Astrocyte (in vitro differentiated cells and primary cell): ENCODE results near the gene FHOD1. TPM values are rescaled to one million over a fixed set of nuclear protein-coding genes. Genes with fewer than 3 reads are reported as not detected.

Experiments
- DNase-seq: peaks from one replicate; pipeline ENCODE4 v3.0.0-alpha.2; 2010; ENCODE audit warnings: low read depth
- FAIRE-seq: peaks from 2 replicates; lab custom pipeline; 2011; peaks lifted over from hg19 to GRCh38; lab: Jason Lieb, UNC
- H2AFZ ChIP-seq: 2 replicates; pipeline ENCODE4 v1.6.0; 2012; ENCODE audit warnings: low read depth, low read length, inconsistent platforms
- H3K27ac ChIP-seq: 2 replicates; pipeline ENCODE4 v1.5.1; 2011; ENCODE audit warnings: low read depth, low read length, inconsistent platforms
- H3K27me3 ChIP-seq: 2 replicates; pipeline ENCODE4 v1.6.0; 2011; ENCODE audit warnings: low read length, inconsistent platforms; ENCODE audit not compliant: insufficient read depth
- H3K36me3 ChIP-seq: 2 replicates; pipeline ENCODE4 v1.5.1; 2011; ENCODE audit warnings: low read length, inconsistent platforms; ENCODE audit not compliant: insufficient read depth
- H3K4me1 ChIP-seq: 2 replicates; pipeline ENCODE4 v1.5.1; 2011; ENCODE audit warnings: low read length, inconsistent platforms; ENCODE audit not compliant: insufficient read depth
- H3K4me2 ChIP-seq: 2 replicates; pipeline ENCODE4 v1.6.0; 2012; ENCODE audit warnings: low read length, inconsistent platforms
- H3K4me3 ChIP-seq: 2 replicates; pipeline ENCODE4 v1.5.1; 2011; ENCODE audit warnings: low read depth, mild to moderate bottlenecking, low read length, inconsistent platforms; ENCODE audit not compliant: insufficient read depth
- H3K79me2 ChIP-seq: 2 replicates; pipeline ENCODE4 v1.6.0; 2012; ENCODE audit warnings: mild to moderate bottlenecking, low read length, inconsistent platforms; ENCODE audit not compliant: insufficient read depth
- H3K9ac ChIP-seq: 2 replicates; pipeline ENCODE4 v1.6.0; 2012; ENCODE audit warnings: mild to moderate bottlenecking, low read length, inconsistent platforms
- H3K9me3 ChIP-seq: 2 replicates; pipeline ENCODE4 v1.5.1; 2012; ENCODE audit warnings: low read depth, mild to moderate bottlenecking, low read length, inconsistent platforms; ENCODE audit not compliant: insufficient read depth
- H4K20me1 ChIP-seq: 2 replicates; pipeline ENCODE4 v1.6.0; 2012; ENCODE audit warnings: low read length, inconsistent platforms; ENCODE audit not compliant: insufficient read depth
- H3K27ac Mint-ChIP-seq: one replicate; pipeline ENCODE4 v1.8.0; 2021; ENCODE audit warnings: mild to moderate bottlenecking, mixed read lengths; ENCODE audit not compliant: unreplicated experiment
- H3K27me3 Mint-ChIP-seq: one replicate; pipeline ENCODE4 v1.8.0; 2021; ENCODE audit warnings: low read depth, mixed read lengths; ENCODE audit not compliant: unreplicated experiment
- H3K36me3 Mint-ChIP-seq: one replicate; pipeline ENCODE4 v1.8.0; 2021; ENCODE audit warnings: low read depth, mixed read lengths; ENCODE audit not compliant: unreplicated experiment
- H3K4me1 Mint-ChIP-seq: one replicate; pipeline ENCODE4 v1.8.0; 2021; ENCODE audit warnings: low read depth, mixed read lengths; ENCODE audit not compliant: unreplicated experiment
- H3K4me3 Mint-ChIP-seq: one replicate; pipeline ENCODE4 v1.8.0; 2021; ENCODE audit warnings: mild to moderate bottlenecking, moderate library complexity, mixed read lengths; ENCODE audit not compliant: unreplicated experiment
- H3K9me3 Mint-ChIP-seq: one replicate; pipeline ENCODE4 v1.8.0; 2021; ENCODE audit warnings: mild to moderate bottlenecking, mixed read lengths; ENCODE audit not compliant: unreplicated experiment
- EZH2 ChIP-seq: IDR thresholded peaks from 2 replicates; pipeline ENCODE4 v1.6.1; 2012; ENCODE audit warnings: mild to moderate bottlenecking, low read length, inconsistent platforms; ENCODE audit not compliant: insufficient read depth
- total RNA-seq: library from RNA; stranded (reverse); gene quantifications from 2 replicates; pipeline ENCODE4 v1.2.1, GENCODE V29; 2021
- TF ChIP-seq, protein P1 (sequence below): IDR thresholded peaks from 2 replicates; pipeline ENCODE4 v1.5.1; 2011; ENCODE audit warnings: low read depth, mild to moderate bottlenecking, inconsistent platforms, low read length, moderate library complexity; ENCODE audit not compliant: insufficient read depth

FHOD1 gene
- total RNA-seq, 1 donor from 2014 or later = 38.1 TPM

DNA sequence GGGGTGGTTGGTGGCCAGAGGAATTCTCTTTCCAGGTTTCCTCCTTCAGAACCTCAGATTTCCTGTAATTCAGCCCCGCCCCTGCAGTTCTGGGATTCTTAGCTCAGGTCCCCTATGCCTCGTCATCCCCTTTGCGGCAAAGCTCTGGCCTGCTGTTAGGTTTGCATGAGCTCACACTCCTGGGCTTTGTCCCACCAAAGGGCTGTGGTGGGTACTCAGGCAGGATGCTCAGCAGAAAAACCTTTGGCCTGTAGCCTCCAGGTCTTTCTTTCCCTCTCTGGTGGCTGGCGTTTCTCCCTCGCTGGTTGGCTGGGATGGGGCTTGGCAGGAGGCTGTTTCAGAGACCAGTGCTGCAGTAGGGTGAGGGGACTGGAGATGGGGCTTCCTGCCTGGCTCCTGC, 22.5 kb upstream of the FHOD1 start:
- FAIRE-seq = no peak
- H3K27ac Mint-ChIP-seq = no peak overlapping the region
- Histone ChIP-seq H4K20me1 (no peaks in the 10 kb centered on the region), H3K27ac (peak overlapping the region; percentile 54), H2AFZ (no peak overlapping the region), H3K9ac (peak overlapping the region; percentile 43), H3K4me2 (peak overlapping the region; percentile 49), H3K36me3 (no peaks in the 10 kb centered on the region), H3K4me1 (peaks cover 25% of the 10 kb centered on the region), H3K27me3 (no peaks in the 10 kb centered on the region), H3K9me3 (no peaks in the 10 kb centered on the region), H3K4me3 (no peak overlapping the region), H3K79me2 (no peaks in the 10 kb centered on the region)
- peaks cover 2% of the 10 kb centered on the region for H3K36me3 Mint-ChIP-seq
- peaks cover 11% of the 10 kb centered on the region for H3K4me1 Mint-ChIP-seq
- no peak overlapping the region for H3K4me3 Mint-ChIP-seq
- H3K9me3 Mint-ChIP-seq = no peaks in the 10 kb centered on the region
- TF ChIP-seq, protein P1, sequence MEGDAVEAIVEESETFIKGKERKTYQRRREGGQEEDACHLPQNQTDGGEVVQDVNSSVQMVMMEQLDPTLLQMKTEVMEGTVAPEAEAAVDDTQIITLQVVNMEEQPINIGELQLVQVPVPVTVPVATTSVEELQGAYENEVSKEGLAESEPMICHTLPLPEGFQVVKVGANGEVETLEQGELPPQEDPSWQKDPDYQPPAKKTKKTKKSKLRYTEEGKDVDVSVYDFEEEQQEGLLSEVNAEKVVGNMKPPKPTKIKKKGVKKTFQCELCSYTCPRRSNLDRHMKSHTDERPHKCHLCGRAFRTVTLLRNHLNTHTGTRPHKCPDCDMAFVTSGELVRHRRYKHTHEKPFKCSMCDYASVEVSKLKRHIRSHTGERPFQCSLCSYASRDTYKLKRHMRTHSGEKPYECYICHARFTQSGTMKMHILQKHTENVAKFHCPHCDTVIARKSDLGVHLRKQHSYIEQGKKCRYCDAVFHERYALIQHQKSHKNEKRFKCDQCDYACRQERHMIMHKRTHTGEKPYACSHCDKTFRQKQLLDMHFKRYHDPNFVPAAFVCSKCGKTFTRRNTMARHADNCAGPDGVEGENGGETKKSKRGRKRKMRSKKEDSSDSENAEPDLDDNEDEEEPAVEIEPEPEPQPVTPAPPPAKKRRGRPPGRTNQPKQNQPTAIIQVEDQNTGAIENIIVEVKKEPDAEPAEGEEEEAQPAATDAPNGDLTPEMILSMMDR = no peak
- TF ChIP-seq EZH2 = no peak
- peaks cover 12% of the 10 kb centered on the region for H3K27me3 Mint-ChIP-seq
- DNase-seq = peak; percentile 95

DNA sequence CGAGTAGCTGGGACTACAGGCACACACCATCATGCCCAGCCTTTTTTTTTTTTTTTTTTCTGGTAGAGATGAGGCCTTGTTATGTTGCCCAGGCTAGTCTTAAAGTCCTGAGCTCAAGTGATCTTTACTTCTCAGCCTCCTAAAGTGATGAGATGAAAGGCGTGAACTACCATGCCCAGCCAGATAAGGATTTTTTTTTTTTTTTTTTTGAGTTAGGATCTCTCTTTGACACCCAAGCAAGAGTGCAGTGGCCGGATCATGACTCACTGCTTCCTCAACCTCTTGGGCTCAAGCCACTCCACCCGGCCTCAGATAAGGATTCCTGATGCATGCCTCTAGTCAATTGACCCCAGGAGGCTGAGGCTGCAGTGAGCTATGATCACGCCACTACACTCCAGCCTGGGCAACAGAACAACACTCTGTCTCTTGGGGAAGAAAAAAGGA, 20.9 kb upstream of the FHOD1 start:
- Histone ChIP-seq H4K20me1 (no peaks in the 10 kb centered on the region), H3K9me3 (no peaks in the 10 kb centered on the region), H3K27me3 (no peaks in the 10 kb centered on the region), H2AFZ (no peak overlapping the region), H3K4me1 (peaks cover 25% of the 10 kb centered on the region), H3K36me3 (no peaks in the 10 kb centered on the region), H3K4me3 (no peak overlapping the region), H3K9ac (no peak overlapping the region), H3K79me2 (no peaks in the 10 kb centered on the region), H3K27ac (peak overlapping the region; percentile 22), H3K4me2 (peak overlapping the region; percentile 25)
- Mint-ChIP-seq H3K27me3 (peaks cover 24% of the 10 kb centered on the region), H3K36me3 (peaks cover 2% of the 10 kb centered on the region), H3K4me3 (no peak overlapping the region), H3K9me3 (peaks cover 1% of the 10 kb centered on the region), H3K27ac (peak overlapping the region; percentile 70), H3K4me1 (peaks cover 11% of the 10 kb centered on the region)
- peak; percentile 95 for DNase-seq
- peak; percentile 65 for FAIRE-seq
- TF ChIP-seq, protein P1 = no peak
- TF ChIP-seq EZH2 = no peak

DNA sequence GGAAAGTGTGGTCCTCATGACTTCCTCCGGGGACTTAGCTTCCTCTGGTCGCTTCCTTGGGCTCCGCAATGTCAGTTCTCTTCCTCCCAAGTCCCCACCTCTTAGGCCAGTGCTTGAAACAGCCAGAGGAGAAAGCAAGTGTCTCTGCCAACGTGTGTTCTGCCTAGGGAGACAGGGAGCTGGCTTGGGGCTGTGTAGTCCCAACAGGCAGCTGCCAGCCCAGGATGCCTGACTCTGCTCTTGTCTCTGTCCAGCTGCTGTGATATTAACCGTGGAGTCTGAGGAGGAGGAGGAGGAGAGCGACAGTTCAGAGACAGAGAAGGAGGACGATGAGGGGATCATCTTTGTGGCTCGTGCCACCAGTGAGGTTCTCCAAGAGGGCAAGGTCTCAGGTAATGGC, 18.6 kb upstream of the FHOD1 start:
- no peak overlapping the region for H3K9ac ChIP-seq
- H3K79me2 ChIP-seq = no peaks in the 10 kb centered on the region
- no peaks in the 10 kb centered on the region for H3K27me3 ChIP-seq
- H3K9me3 Mint-ChIP-seq = peaks cover 7% of the 10 kb centered on the region
- no peaks in the 10 kb centered on the region for H3K36me3 ChIP-seq
- no peak overlapping the region for H3K27ac ChIP-seq
- no peak overlapping the region for H3K4me2 ChIP-seq
- DNase-seq = no peak
- H2AFZ ChIP-seq = no peak overlapping the region
- H3K36me3 Mint-ChIP-seq = peaks cover 5% of the 10 kb centered on the region
- H4K20me1 ChIP-seq = no peaks in the 10 kb centered on the region
- H3K4me3 ChIP-seq = no peak overlapping the region
- peaks cover 37% of the 10 kb centered on the region for H3K27me3 Mint-ChIP-seq
- no peak for FAIRE-seq
- H3K9me3 ChIP-seq = no peaks in the 10 kb centered on the region
- H3K4me1 Mint-ChIP-seq = peaks cover 11% of the 10 kb centered on the region
- no peak overlapping the region for H3K4me3 Mint-ChIP-seq
- no peak overlapping the region for H3K27ac Mint-ChIP-seq
- TF ChIP-seq, protein P1 = no peak
- TF ChIP-seq EZH2 = no peak
- peaks cover 25% of the 10 kb centered on the region for H3K4me1 ChIP-seq
